Measurements from ENCODE around the gene RPS6KC1.
"Not testable (repeated sequence)": the region's sequence is repeated elsewhere in the genome, so short reads cannot be mapped to it uniquely, and the experiment has no call there.

The RPS6KC1 gene

GRCh38 chr1:213107613-213108012, 56.6 kb downstream of the RPS6KC1 start:
- Histone ChIP-seq H3K4me1 (ENCODE audit: insufficient read depth, low read length, severe bottlenecking) (peaks cover 10% of the 10 kb centered on the region), H2AFZ (ENCODE audit: low read length) (no peak overlapping the region), H3K27me3 (ENCODE audit: insufficient read depth, low read length) (no peaks in the 10 kb centered on the region), H3K9ac (ENCODE audit: low read length) (no peak overlapping the region), H3F3A (ENCODE audit: insufficient read depth, low read length) (no peaks in the 10 kb centered on the region), H3K4me3 (ENCODE audit: low read depth, low read length, poor library complexity, severe bottlenecking) (no peak overlapping the region), H3K79me2 (ENCODE audit: insufficient read depth, low read length) (no peaks in the 10 kb centered on the region), H3K36me3 (ENCODE audit: insufficient read depth, low read length) (peaks cover 7% of the 10 kb centered on the region; the same call in 1 of the 2 replicates), H3K4me2 (ENCODE audit: low read length) (no peak overlapping the region), H3K9me3 (ENCODE audit: low read length) (peaks cover 5% of the 10 kb centered on the region; the same call in 1 of the 2 replicates), H3K27ac (ENCODE audit: low read depth, low read length, poor library complexity, severe bottlenecking) (no peak overlapping the region), H3K9me2 (ENCODE audit: low read depth, low read length) (no peaks in the 10 kb centered on the region), H4K20me1 (ENCODE audit: insufficient read depth, low read length) (no peaks in the 10 kb centered on the region)
- no peak for TF ChIP-seq EZH2 (IDR thresholded peaks at IDR 0.05; ENCODE audit: borderline replicate concordance, low read length)
- TF ChIP-seq, protein P1, sequence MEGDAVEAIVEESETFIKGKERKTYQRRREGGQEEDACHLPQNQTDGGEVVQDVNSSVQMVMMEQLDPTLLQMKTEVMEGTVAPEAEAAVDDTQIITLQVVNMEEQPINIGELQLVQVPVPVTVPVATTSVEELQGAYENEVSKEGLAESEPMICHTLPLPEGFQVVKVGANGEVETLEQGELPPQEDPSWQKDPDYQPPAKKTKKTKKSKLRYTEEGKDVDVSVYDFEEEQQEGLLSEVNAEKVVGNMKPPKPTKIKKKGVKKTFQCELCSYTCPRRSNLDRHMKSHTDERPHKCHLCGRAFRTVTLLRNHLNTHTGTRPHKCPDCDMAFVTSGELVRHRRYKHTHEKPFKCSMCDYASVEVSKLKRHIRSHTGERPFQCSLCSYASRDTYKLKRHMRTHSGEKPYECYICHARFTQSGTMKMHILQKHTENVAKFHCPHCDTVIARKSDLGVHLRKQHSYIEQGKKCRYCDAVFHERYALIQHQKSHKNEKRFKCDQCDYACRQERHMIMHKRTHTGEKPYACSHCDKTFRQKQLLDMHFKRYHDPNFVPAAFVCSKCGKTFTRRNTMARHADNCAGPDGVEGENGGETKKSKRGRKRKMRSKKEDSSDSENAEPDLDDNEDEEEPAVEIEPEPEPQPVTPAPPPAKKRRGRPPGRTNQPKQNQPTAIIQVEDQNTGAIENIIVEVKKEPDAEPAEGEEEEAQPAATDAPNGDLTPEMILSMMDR (IDR thresholded peaks at IDR 0.05; ENCODE audit: low read length) = no peak

DNA sequence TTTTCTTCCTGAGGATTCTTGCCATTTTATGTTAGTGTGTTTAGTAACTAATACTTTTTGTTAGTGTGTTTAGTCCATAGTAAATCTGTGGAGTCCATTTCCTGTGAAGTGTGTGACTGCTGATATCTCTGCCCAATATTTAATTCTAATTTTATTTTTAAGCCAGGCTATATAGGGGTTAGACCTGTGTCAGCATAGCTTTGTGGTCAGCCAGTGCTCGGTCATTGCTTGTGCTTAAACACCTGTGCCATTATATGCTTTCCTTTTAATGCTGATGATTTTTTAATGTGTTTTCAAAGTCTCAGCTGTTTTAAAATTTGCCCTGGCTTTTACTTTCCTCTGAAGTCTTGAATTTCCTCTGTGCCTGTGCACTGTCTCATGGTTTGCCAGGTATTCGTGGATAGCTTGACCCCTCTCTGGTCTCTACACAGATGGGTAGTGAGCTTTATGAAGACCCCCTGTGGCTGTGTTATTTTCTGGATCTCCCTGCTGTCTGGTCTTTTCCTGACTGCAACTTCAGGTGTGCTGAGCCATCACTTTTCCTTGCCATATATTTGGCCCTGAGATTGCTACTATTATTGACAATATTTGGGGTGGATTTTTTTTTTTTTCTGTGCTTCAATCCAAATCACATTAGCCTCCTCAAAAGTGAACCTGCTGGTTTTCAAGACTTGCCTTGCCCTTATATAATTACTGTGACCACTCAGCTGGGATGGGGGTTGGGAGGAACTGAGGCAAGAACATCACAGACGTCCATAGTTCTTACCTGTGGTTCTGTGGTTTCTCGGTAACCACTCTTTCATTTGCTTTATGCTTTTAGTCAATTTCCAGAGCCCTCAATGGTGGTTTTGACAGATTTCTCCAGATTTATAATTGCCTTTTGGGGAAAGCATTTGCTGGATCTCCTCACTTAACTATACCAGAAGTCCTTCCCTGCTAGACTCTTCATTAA, 59.6 kb downstream of the RPS6KC1 start:
- Histone ChIP-seq H3K4me1 (ENCODE audit: insufficient read depth, low read length, severe bottlenecking) (peaks cover 10% of the 10 kb centered on the region), H4K20me1 (ENCODE audit: insufficient read depth, low read length) (no peaks in the 10 kb centered on the region), H3K4me2 (ENCODE audit: low read length) (no peak overlapping the region), H3K9ac (ENCODE audit: low read length) (no peak overlapping the region), H3K9me2 (ENCODE audit: low read depth, low read length) (no peaks in the 10 kb centered on the region), H3K27me3 (ENCODE audit: insufficient read depth, low read length) (no peaks in the 10 kb centered on the region), H2AFZ (ENCODE audit: low read length) (no peak overlapping the region), H3K36me3 (ENCODE audit: insufficient read depth, low read length) (peaks cover 7% of the 10 kb centered on the region; the same call in 1 of the 2 replicates), H3K79me2 (ENCODE audit: insufficient read depth, low read length) (no peaks in the 10 kb centered on the region), H3K9me3 (ENCODE audit: low read length) (peaks cover 5% of the 10 kb centered on the region; the same call in 1 of the 2 replicates), H3F3A (ENCODE audit: insufficient read depth, low read length) (no peaks in the 10 kb centered on the region), H3K27ac (ENCODE audit: low read depth, low read length, poor library complexity, severe bottlenecking) (no peak overlapping the region), H3K4me3 (ENCODE audit: low read depth, low read length, poor library complexity, severe bottlenecking) (no peak overlapping the region)
- TF ChIP-seq, protein P1 (IDR thresholded peaks at IDR 0.05; ENCODE audit: low read length) = no peak
- no peak for TF ChIP-seq EZH2 (IDR thresholded peaks at IDR 0.05; ENCODE audit: borderline replicate concordance, low read length)

- no peaks in the 10 kb centered on the region for H4K20me1 ChIP-seq (ENCODE audit: insufficient read depth, low read length)
- no peaks in the 10 kb centered on the region for H3K27me3 ChIP-seq (ENCODE audit: insufficient read depth, low read length)
- peaks cover 10% of the 10 kb centered on the region for H3K4me1 ChIP-seq (ENCODE audit: insufficient read depth, low read length, severe bottlenecking)
- no peak overlapping the region for H3K4me3 ChIP-seq (ENCODE audit: low read depth, low read length, poor library complexity, severe bottlenecking)
- no peak overlapping the region for H2AFZ ChIP-seq (ENCODE audit: low read length)
- peaks cover 7% of the 10 kb centered on the region; the same call in 1 of the 2 replicates for H3K36me3 ChIP-seq (ENCODE audit: insufficient read depth, low read length)
- no peaks in the 10 kb centered on the region for H3F3A ChIP-seq (ENCODE audit: insufficient read depth, low read length)
- no peaks in the 10 kb centered on the region for H3K9me2 ChIP-seq (ENCODE audit: low read depth, low read length)
- H3K4me2 ChIP-seq (ENCODE audit: low read length) = no peak overlapping the region
- no peaks in the 10 kb centered on the region for H3K79me2 ChIP-seq (ENCODE audit: insufficient read depth, low read length)
- peaks cover 5% of the 10 kb centered on the region; the same call in 1 of the 2 replicates for H3K9me3 ChIP-seq (ENCODE audit: low read length)
- no peak overlapping the region for H3K27ac ChIP-seq (ENCODE audit: low read depth, low read length, poor library complexity, severe bottlenecking)
- H3K9ac ChIP-seq (ENCODE audit: low read length) = no peak overlapping the region
- TF ChIP-seq, protein P1 (IDR thresholded peaks at IDR 0.05; ENCODE audit: low read length) = no peak
- no peak for TF ChIP-seq EZH2 (IDR thresholded peaks at IDR 0.05; ENCODE audit: borderline replicate concordance, low read length)
Measured at GRCh38 chr1:213111502-213111901, 60.5 kb downstream of the RPS6KC1 start.

DNA sequence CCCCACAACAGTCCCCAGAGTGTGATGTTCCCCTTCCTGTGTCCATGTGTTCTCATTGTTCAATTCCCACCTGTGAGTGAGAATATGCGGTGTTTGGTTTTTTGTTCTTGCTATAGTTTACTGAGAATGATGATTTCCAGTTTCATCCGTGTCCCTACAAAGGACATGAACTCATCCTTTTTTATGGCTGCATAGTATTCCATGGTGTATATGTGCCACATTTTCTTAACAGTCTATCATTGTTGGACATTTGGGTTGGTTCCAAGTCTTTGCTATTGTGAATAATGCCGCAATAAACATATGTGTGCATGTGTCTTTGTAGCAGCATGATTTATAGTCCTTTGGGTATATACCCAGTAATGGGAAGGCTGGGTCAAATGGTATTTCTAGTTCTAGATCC, 61.7 kb downstream of the RPS6KC1 start:
- not testable (repeated sequence) for H2AFZ ChIP-seq (ENCODE audit: low read length); H3K9ac ChIP-seq (ENCODE audit: low read length); H3K4me2 ChIP-seq (ENCODE audit: low read length); H3K9me2 ChIP-seq (ENCODE audit: low read depth, low read length); H3K36me3 ChIP-seq (ENCODE audit: insufficient read depth, low read length); H3F3A ChIP-seq (ENCODE audit: insufficient read depth, low read length); H3K27ac ChIP-seq (ENCODE audit: low read depth, low read length, poor library complexity, severe bottlenecking); H3K79me2 ChIP-seq (ENCODE audit: insufficient read depth, low read length); H3K4me3 ChIP-seq (ENCODE audit: low read depth, low read length, poor library complexity, severe bottlenecking); H4K20me1 ChIP-seq (ENCODE audit: insufficient read depth, low read length); H3K27me3 ChIP-seq (ENCODE audit: insufficient read depth, low read length); H3K9me3 ChIP-seq (ENCODE audit: low read length); H3K4me1 ChIP-seq (ENCODE audit: insufficient read depth, low read length, severe bottlenecking)

DNA sequence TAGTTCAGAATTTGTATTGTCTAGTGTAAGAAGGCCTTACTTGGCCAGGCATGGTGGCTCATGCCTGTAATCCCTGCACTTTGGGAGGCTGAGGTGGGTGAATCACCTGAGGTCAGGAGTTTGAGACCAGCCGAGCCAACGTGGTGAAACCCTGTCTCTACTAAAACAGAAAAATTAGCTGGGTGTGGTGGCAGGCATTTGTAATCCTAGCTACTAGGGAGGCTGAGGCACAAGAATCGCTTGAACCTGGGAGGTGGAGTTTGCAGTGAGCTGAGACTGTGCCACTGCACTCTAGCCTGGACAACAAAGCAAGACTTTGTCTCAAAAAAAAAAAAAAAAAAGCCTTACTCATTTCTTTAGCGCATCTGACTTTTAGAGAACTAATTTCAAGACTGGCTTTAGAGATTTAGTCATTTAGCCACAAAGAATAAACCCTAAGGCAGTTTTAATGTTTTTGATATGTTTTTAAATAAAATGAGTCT, 66.7 kb downstream of the RPS6KC1 start:
- H3K9ac ChIP-seq (ENCODE audit: low read length); H3K27ac ChIP-seq (ENCODE audit: low read depth, low read length, poor library complexity, severe bottlenecking); H3K36me3 ChIP-seq (ENCODE audit: insufficient read depth, low read length); H3K4me3 ChIP-seq (ENCODE audit: low read depth, low read length, poor library complexity, severe bottlenecking); H3K4me1 ChIP-seq (ENCODE audit: insufficient read depth, low read length, severe bottlenecking); H2AFZ ChIP-seq (ENCODE audit: low read length); H3K9me3 ChIP-seq (ENCODE audit: low read length); H3K9me2 ChIP-seq (ENCODE audit: low read depth, low read length); H3K27me3 ChIP-seq (ENCODE audit: insufficient read depth, low read length); H3K4me2 ChIP-seq (ENCODE audit: low read length); H3K79me2 ChIP-seq (ENCODE audit: insufficient read depth, low read length); H4K20me1 ChIP-seq (ENCODE audit: insufficient read depth, low read length); H3F3A ChIP-seq (ENCODE audit: insufficient read depth, low read length): not testable (repeated sequence)

Measured in OCI-LY1 (cell line).